ENCODE data around the gene SPOCD1.

- TF ChIP-seq CTCF (IDR thresholded peaks at IDR 0.05) (no peak), CEBPB (IDR thresholded peaks at IDR 0.05) (no peak), EP300 (IDR thresholded peaks at IDR 0.05) (no peak), PBX3 (IDR thresholded peaks at IDR 0.05) (no peak), RNF2 (IDR thresholded peaks at IDR 0.05; ENCODE audit: borderline replicate concordance, low read depth) (no peak), POLR2A (IDR thresholded peaks at IDR 0.05; ENCODE audit: low read length) (no peak), JUN (IDR thresholded peaks at IDR 0.05) (no peak), REST (IDR thresholded peaks at IDR 0.05) (no peak), SMC3 (IDR thresholded peaks at IDR 0.05) (no peak), FOSL2 (IDR thresholded peaks at IDR 0.05) (no peak), FOSL2 (CRISPR knock-in tag; IDR thresholded peaks at IDR 0.05) (no peak), CBX2 (IDR thresholded peaks at IDR 0.05; ENCODE audit: borderline replicate concordance, low read depth) (no peak)
These were observed 68.5 kb downstream of the SPOCD1 start for GRCh38 chr1:31747304-31747703.
